HG03135 (cell line): Measurements from ENCODE around the gene KCNMA1.

Experiments
- ATAC-seq: cut with Tn5 transposase; IDR thresholded peaks from one replicate; pipeline ENCODE4 v1.9.1; 2021; ENCODE audit warnings: mild to moderate bottlenecking, moderate library complexity; ENCODE audit not compliant: unreplicated experiment

Gene KCNMA1

GRCh38 chr10:76939933-76940468 is 697.6 kb downstream of the KCNMA1 start:
- no peak for ATAC-seq

DNA sequence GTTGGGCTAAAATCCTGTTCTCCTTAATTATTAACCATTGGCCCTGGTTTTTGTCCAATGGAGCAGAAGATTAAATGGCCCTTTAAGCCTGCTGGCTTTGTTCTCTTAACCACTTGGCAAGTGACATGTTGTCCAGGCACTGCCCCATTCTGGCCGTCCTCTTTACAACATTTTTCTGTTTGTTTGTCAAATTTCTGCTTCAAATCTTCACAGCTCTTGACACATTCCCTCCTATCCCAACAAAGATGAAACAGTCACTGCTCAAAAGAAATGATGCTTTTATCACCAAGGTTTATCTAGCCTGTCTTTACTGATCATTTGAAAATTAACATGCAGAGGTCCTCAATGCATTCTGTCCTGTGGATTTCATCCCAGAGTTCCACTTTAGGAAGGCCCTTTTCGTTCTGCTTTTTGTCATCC is 700.4 kb downstream of the KCNMA1 start:
- no peak for ATAC-seq

DNA sequence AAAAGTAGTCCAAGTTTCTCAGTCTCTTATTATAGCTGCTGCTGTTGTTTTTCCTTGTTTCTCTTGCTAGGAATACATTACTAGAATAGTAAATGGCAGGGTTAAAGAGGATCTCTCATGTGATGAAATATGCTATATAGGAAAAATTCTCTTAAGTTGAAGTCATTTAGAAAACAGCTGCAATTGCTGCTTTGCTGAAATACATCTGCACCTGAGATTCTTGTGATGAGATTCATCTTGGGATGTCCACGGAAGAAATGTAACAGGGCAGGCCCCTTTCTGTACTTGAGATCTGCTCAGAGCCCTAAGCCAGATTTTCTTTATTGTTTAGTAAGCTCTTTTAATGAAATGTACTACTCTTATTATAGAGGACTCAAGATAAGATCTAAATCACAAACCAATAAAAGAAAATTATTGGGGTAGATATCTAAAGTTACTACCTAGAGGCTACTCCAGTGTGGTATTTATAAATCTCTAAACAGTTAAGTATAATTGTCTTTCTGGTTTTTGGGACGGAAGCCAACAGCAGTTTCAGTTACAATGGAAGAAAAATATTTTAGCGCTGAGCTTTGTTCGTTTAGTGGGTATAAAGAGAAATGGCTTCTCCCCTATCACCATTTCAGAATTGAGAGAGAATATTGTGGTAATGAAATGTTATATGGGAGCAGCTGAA is 701.5 kb downstream of the KCNMA1 start:
- no peak for ATAC-seq

DNA sequence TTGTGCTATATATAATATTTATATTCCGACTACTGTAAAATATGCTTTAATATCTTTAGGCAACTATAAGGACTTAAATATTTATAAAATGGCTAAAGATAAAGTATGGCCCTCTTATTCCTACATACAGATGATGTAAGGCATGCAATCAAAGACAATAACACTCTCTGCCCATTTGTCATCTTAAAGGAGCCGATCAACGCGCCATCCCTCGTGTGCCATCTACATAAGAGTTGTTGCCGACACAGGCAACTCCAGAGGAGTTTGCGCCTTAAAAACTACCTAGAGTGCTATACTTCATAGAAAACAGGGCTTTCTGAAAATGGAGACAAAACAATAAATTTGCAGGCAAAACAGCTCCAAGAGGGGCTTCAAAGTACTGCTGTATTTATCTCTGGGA is 709.0 kb downstream of the KCNMA1 start:
- no peak for ATAC-seq

GRCh38 chr10:76925636-76926405 is 711.8 kb downstream of the KCNMA1 start:
- no peak for ATAC-seq

GRCh38 chr10:76922666-76923065 is 714.9 kb downstream of the KCNMA1 start:
- ATAC-seq = no peak

- ATAC-seq = no peak
Observed at GRCh38 chr10:76921383-76922010, 716.1 kb downstream of the KCNMA1 start.

GRCh38 chr10:76920581-76920980 is 717.0 kb downstream of the KCNMA1 start:
- no peak for ATAC-seq

DNA sequence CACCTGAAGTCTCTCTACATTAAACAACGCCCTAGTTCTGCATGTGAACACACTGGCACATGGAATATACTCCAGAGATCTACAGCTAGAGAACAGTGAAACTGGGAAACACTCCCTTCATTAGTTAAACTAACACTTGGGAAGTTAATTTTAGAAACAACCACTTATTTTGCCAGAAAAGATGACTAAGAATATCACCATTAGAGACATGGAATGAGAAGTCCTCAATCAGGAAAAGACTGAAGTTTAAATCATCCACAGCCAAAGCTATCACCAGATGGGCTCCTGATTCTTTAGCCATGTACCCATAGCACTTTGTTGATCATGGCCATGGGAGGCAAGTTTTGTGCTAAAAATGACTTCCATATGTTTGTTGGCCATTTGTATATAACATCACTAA is 719.5 kb downstream of the KCNMA1 start:
- no peak for ATAC-seq

DNA sequence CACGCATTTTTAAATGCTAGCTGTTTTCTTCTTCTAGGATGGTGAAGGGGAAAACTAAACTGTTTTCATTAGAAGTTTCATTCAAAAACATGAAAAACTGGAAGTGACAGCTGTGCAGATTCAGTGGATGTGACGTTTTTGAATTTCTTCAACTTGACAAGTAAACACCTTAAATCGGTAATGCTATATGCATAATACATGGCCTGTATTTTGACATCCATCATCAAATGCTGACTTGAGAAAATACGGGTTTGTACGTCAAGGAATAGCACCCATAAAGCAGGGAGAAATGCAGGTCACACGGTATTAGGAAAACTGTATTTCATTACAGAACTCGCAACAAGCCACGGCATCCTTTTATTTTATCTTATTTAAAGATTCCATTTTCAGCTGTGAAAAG is 720.5 kb downstream of the KCNMA1 start:
- no peak for ATAC-seq

- ATAC-seq = no peak
Observed at GRCh38 chr10:76916536-76916935, 721.1 kb downstream of the KCNMA1 start.

GRCh38 chr10:76915316-76915715 is 722.3 kb downstream of the KCNMA1 start:
- no peak for ATAC-seq

DNA sequence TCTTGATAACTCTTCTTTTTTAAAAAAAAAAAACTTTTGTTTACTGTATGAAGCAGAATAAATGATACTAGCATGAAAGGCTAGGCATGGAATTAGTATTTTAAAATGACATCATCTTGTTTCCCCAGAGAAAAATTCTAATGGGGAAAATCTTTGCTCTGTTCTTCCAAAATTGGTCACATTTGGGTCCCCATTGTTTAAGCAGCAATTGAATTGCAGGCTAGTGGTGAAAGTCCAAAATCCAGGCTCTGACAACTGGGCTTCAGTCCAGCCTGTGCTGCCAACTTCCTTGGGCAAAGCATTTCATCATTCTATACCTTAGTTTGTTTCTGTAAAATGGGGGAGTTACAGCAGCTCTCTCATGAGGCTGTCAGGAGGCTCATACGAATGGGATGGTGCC is 726.4 kb downstream of the KCNMA1 start:
- ATAC-seq = no peak

DNA sequence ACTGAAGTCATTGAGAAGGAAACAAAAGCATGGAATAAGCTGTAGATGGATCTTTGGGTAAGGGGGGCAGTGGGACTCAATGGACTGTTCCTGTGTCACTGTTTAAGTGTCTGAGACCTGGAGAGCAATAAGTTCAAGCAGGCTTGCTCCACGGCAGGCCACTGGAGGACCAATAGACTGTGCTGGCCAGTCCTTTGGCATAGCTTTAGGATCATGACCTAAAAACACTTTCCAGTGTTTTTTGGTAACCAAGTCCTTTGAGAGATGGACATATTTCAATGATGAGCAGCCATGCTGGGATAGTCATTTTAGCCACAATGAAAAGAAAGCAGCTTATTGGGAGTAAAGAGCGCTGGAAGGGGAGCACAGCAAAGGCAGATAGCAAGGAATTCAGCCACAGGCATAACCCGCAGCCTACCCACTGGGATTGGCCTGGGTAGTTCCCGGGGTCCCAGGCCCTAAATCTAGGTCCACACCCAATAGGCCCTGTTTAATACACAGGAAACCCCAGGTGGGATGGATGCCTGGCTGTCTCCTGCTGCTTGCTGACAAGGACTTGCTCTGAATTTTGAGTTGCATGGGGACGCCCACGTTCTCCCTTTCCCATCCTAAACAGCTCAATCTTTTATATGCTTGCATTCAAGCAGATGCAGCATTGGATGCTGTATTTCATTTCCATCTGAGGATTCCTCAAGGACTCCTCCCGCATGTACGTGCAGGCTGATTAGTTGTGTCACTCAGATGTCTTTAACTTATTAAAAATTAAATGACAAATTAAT is 727.2 kb downstream of the KCNMA1 start:
- no peak for ATAC-seq

DNA sequence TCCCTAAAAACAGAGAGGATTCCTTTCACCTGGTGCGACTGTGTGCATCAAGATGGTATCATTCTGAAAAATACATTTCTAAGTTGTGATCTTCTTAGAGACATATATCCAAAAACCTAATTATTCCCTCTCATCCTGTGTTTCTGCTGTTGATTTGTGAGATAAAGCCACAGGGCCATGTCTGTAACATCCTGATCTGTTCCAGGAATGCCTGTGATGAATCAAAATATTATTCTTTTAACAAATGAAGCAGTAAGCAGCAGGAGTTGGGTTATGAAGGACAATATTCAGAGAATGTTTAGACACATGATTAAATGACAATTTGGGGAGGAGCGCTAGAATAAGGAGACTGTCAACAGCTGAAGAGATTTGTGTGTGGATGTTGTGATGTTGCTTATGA is 731.4 kb downstream of the KCNMA1 start:
- no peak for ATAC-seq

- ATAC-seq = no peak
Observed at GRCh38 chr10:76905251-76905650, 732.4 kb downstream of the KCNMA1 start.

- no peak for ATAC-seq
Observed at GRCh38 chr10:76903387-76903945, 734.1 kb downstream of the KCNMA1 start.

GRCh38 chr10:76902949-76903348 is 734.7 kb downstream of the KCNMA1 start:
- ATAC-seq = no peak

- ATAC-seq = no peak
Observed at GRCh38 chr10:76901701-76902100, 735.9 kb downstream of the KCNMA1 start.

DNA sequence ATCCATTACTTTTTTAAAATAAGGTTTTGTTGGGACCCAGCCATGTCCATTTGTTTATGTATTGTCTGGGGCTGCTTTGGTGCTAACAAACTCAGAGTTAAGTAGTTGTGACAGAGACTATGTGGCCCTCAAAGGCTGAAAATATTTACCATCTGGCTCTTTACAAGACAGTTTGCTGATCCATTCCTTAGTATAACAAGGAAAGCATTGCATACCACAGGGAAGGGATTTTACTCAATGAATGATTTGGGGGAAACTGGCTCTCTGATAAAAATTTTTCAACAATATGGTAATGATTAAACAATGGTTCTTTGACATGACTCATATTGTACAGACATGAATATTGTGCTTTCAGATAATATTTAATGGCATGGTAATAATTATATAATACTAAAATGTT is 738.1 kb downstream of the KCNMA1 start:
- ATAC-seq = no peak
